A549 (cell line): ENCODE results near the gene RACGAP1. TPM values are rescaled to one million over a fixed set of nuclear protein-coding genes. Genes with fewer than 3 reads are reported as not detected.

Experiments used
- ATAC-seq, 2 experiments: fragments of 200-7000 bp in 1 of 2; fragments of >200 bp in 1 of 2; cut with Nextera tagmentation in 1 of 2; cut with Tn5 transposase in 1 of 2; 3 replicates each; pipeline versions ENCODE4 v1.8.0 to v1.9.1; 2018 to 2020; ENCODE audit warnings: mild to moderate bottlenecking in 1 of 2, moderate library complexity in 1 of 2
- CTCF ChIA-PET: fragments of 300-600 bp; sonication (Branson Sonifier 250); formaldehyde crosslinking; extraction: SDS; loops from one replicate; lab custom pipeline; 2021; ENCODE audit warnings: antibody characterized with exemption, inconsistent platforms; lab: Yijun Ruan, JAX
- POLR2A ChIA-PET: fragments of 350-600 bp; formaldehyde crosslinking; extraction: SDS; loops from one replicate; lab custom pipeline; 2021; ENCODE audit warnings: antibody characterized with exemption, inconsistent platforms; lab: Yijun Ruan, JAX
- DNase-seq, 2 experiments: peaks; one replicate each; pipeline versions ENCODE4 v3.0.0 to v3.0.0-alpha.2; 2011 to 2016; ENCODE audit warnings: low read depth in 1 of 2, low spot score in 1 of 2
- FAIRE-seq: peaks from 2 replicates; lab custom pipeline; 2011; peaks lifted over from hg19 to GRCh38; lab: Jason Lieb, UNC
- H3K27ac ChIP-seq, 2 experiments: fragments of >200 bp; sonication (Bioruptor Twin); formaldehyde crosslinking; 3 replicates each; pipeline ENCODE4 v1.5.1; 2016 to 2017
- H3K4me1 ChIP-seq: fragments of >200 bp; sonication (Bioruptor Twin); formaldehyde crosslinking; 3 replicates; pipeline ENCODE4 v1.6.1; 2016
- H3K4me2 ChIP-seq: fragments of >200 bp; sonication (Bioruptor Twin); formaldehyde crosslinking; 3 replicates; pipeline ENCODE4 v1.6.1; 2016
- H3K4me3 ChIP-seq: fragments of >200 bp; sonication (Bioruptor Twin); formaldehyde crosslinking; 3 replicates; pipeline ENCODE4 v1.5.1; 2016
- H3K9me3 ChIP-seq: fragments of >200 bp; sonication (Bioruptor Twin); formaldehyde crosslinking; 3 replicates; pipeline ENCODE4 v1.6.1; 2016
- ATOH8 ChIP-seq: fragments of 250-450 bp; sonication (Bioruptor Pico); IDR thresholded peaks from 2 replicates; pipeline ENCODE4 v1.5.0; 2020; ENCODE audit warnings: low read depth, mild to moderate bottlenecking, moderate library complexity
- BHLHE40 ChIP-seq: IDR thresholded peaks from 2 replicates; pipeline ENCODE4 v1.6.1; 2012; ENCODE audit warnings: low read depth, low read length, inconsistent platforms
- EHF ChIP-seq: fragments of 250-450 bp; sonication (Bioruptor Pico); IDR thresholded peaks from 2 replicates; pipeline ENCODE4 v1.5.0; 2020; ENCODE audit warnings: mild to moderate bottlenecking
- EP300 ChIP-seq, 2 experiments: fragments of >200 bp; sonication (Bioruptor Twin); formaldehyde crosslinking; IDR thresholded peaks; 2 replicates in 1 of 2; 3 replicates in 1 of 2; pipeline ENCODE4 v1.6.1; 2016 to 2017
- FOSL2 ChIP-seq, 2 experiments: fragments of 450-650 bp in 1 of 2; fragments of >200 bp in 1 of 2; sonication (Bioruptor Twin) in 1 of 2; formaldehyde crosslinking; IDR thresholded peaks; 2 replicates each; pipeline versions ENCODE4 v1.5.0 to v1.6.1; 2016 to 2020; ENCODE audit warnings: mild to moderate bottlenecking in 1 of 2, moderate library complexity in 1 of 2
- HDAC2 ChIP-seq: fragments of 200-600 bp; sonication (generic); IDR thresholded peaks from 2 replicates; pipeline ENCODE4 v1.6.1; 2016
- HEYL ChIP-seq: fragments of 250-450 bp; sonication (Bioruptor Pico); IDR thresholded peaks from 2 replicates; pipeline ENCODE4 v1.8.0; 2021; ENCODE audit warnings: mild to moderate bottlenecking, moderate library complexity
- KDM1A ChIP-seq: fragments of 200-600 bp; sonication (generic); IDR thresholded peaks from 2 replicates; pipeline ENCODE4 v1.6.1; 2016; ENCODE audit warnings: low read depth, mild to moderate bottlenecking
- MAZ ChIP-seq: fragments of 150-350 bp; IDR thresholded peaks from 2 replicates; pipeline ENCODE4 v1.6.1; 2014; ENCODE audit warnings: antibody characterized with exemption, low read depth, low read length, borderline replicate concordance
- NFE2L2 ChIP-seq: fragments of 150-350 bp; conservative IDR thresholded peaks from 2 replicates; pipeline ENCODE4 v1.6.1; 2014; ENCODE audit warnings: low read length
- NPAS2 ChIP-seq: fragments of 250-450 bp; sonication (Bioruptor Pico); IDR thresholded peaks from 2 replicates; pipeline ENCODE4 v1.8.0; 2022; ENCODE audit warnings: mild to moderate bottlenecking, moderate library complexity, borderline replicate concordance
- PHF8 ChIP-seq: fragments of 200-600 bp; sonication (generic); IDR thresholded peaks from 2 replicates; pipeline ENCODE4 v1.6.1; 2016; ENCODE audit warnings: low read depth, mild to moderate bottlenecking, antibody characterized with exemption, moderate library complexity, borderline replicate concordance
- POLR2AphosphoS2 ChIP-seq: conservative IDR thresholded peaks from 2 replicates; pipeline ENCODE4 v1.6.1; 2012; ENCODE audit warnings: low read length, improper control_type of control experiment, inconsistent platforms
- RARB ChIP-seq: fragments of 250-450 bp; sonication (Bioruptor Pico); IDR thresholded peaks from 2 replicates; pipeline ENCODE4 v1.8.0; 2021; ENCODE audit warnings: mild to moderate bottlenecking, moderate library complexity
- RCOR1 ChIP-seq: fragments of 150-350 bp; IDR thresholded peaks from 2 replicates; pipeline ENCODE4 v1.6.1; 2014; ENCODE audit warnings: antibody characterized with exemption, low read length, low read depth
- REST ChIP-seq: fragments of 200-600 bp; sonication (generic); IDR thresholded peaks from 2 replicates; pipeline ENCODE4 v1.6.1; 2016; ENCODE audit warnings: antibody characterized with exemption, mild to moderate bottlenecking, moderate library complexity
- SMC3 ChIP-seq: fragments of >200 bp; sonication (Bioruptor Twin); formaldehyde crosslinking; IDR thresholded peaks from 3 replicates; pipeline ENCODE4 v1.6.1; 2018; ENCODE audit warnings: inconsistent platforms
- ZNF302 ChIP-seq: fragments of 250-450 bp; sonication (Bioruptor Pico); IDR thresholded peaks from 2 replicates; pipeline ENCODE4 v1.9.0; 2021; ENCODE audit warnings: inconsistent platforms, mild to moderate bottlenecking, moderate library complexity
- whole genome bisulfite sequencing: methylation state at CpG from one replicate; pipeline ENCODE4 v1.1.6; 2017; ENCODE audit errors: missing lambda C conversion rate; 5-methylcytosine and 5-hydroxymethylcytosine counted together
- polyA plus RNA-seq, 4 experiments: library from polyadenylated mRNA; depleted of rRNA in 3 of 4; stranded (reverse); fragments of >200 nt; fragmentation: RNase III in 1 of 4; extraction: RNeasy Plus Mini Kit Qiagen cat#74134 plus additional on column Dnase treatment in 1 of 4; gene quantifications; 2 replicates in 3 of 4; 3 replicates in 1 of 4; pipeline ENCODE4 v1.2.3, GENCODE V29; 2011 to 2017
- TF ChIP-seq, protein P1 (sequence below): IDR thresholded peaks from 2 replicates; pipeline ENCODE4 v1.6.1; 2012
- TF ChIP-seq, protein P2 (sequence below): fragments of 250-450 bp; sonication (Bioruptor Pico); IDR thresholded peaks from 2 replicates; pipeline ENCODE4 v1.5.0; 2021; ENCODE audit warnings: mild to moderate bottlenecking, moderate library complexity, borderline replicate concordance
- TF ChIP-seq, protein P3 (sequence below): fragments of >200 bp; sonication (Bioruptor Twin); formaldehyde crosslinking; IDR thresholded peaks from 3 replicates; pipeline ENCODE4 v1.6.1; 2016

RACGAP1 gene
- polyA plus RNA-seq, 2 of the 4 experiments (the other 2 are of a cell fraction): 103 to 107 TPM

- 71% methylated on average over 1 of the region's 1 CpG for WGBS
- ATAC-seq: no peak
Measured at GRCh38 chr12:49943625-49943960, 81.7 kb downstream of the RACGAP1 start.

DNA sequence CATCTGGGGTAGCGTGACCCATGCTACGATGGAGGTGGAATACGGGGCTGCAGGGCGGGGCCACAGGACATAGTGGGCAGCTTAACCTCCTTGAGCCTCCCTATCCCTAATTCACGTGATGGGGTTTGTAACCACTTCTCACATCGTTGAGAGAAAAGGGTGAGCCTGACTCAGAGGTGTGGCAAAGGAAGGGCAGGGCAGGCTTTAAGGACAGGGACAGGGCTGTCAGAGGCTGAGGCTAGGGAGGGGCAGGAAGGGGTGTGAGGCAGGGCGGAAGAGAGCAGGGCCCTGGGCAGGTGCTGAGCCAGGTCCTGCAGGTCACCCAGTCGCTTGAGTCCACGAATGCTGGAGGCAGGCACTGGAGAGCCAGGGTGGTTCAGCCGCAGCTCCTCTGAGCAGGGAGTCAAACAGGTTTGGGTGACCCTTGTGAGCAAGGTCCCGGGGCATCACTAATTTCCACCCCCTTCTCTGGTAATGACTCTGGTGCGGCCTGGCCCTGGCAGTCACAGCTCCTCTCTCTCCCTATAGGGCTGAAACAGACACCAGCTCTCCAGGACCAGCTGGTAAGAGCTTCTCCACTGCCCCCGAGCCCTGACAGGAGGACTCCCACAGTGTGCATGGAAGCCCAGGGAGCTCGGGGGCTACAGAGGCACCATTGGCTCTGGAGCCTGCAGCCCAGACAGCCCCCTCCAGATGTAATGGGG lies 82.2 kb downstream of the RACGAP1 start:
- ATAC-seq (no peak), DNase-seq (no peak), FAIRE-seq (no peak)
- no peak overlapping the region for H3K27ac ChIP-seq
- CTCF ChIA-PET: interaction anchor here (0.7 to 5.4 kb wide), 8 partner anchors 11 to 181 kb away, joined by 3 to 33 read pairs (median 8); no protein-coding TSS in a partner anchor
- no peak overlapping the region for H3K4me2 ChIP-seq
- no peaks in the 10 kb centered on the region for H3K9me3 ChIP-seq
- POLR2A ChIA-PET: no interaction called here
- TF ChIP-seq KDM1A (no peak), HDAC2 (no peak), RCOR1 (no peak), BHLHE40 (no peak), POLR2AphosphoS2 (no peak), NPAS2 (no peak), EHF (CRISPR knock-in tag) (no peak), ATOH8 (CRISPR knock-in tag) (no peak), SMC3 (no peak), HEYL (CRISPR knock-in tag) (no peak), FOSL2 (IDR thresholded peaks at IDR 0.05) (no peak), FOSL2 (CRISPR knock-in tag; IDR thresholded peaks at IDR 0.05) (no peak), ZNF302 (CRISPR knock-in tag) (no peak), MAZ (no peak), NFE2L2 (no peak), REST (no peak), PHF8 (no peak), RARB (CRISPR knock-in tag) (no peak)
- TF ChIP-seq, protein P1, sequence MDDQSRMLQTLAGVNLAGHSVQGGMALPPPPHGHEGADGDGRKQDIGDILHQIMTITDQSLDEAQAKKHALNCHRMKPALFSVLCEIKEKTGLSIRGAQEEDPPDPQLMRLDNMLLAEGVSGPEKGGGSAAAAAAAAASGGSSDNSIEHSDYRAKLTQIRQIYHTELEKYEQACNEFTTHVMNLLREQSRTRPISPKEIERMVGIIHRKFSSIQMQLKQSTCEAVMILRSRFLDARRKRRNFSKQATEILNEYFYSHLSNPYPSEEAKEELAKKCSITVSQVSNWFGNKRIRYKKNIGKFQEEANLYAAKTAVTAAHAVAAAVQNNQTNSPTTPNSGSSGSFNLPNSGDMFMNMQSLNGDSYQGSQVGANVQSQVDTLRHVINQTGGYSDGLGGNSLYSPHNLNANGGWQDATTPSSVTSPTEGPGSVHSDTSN: no peak
- TF ChIP-seq, protein P2, sequence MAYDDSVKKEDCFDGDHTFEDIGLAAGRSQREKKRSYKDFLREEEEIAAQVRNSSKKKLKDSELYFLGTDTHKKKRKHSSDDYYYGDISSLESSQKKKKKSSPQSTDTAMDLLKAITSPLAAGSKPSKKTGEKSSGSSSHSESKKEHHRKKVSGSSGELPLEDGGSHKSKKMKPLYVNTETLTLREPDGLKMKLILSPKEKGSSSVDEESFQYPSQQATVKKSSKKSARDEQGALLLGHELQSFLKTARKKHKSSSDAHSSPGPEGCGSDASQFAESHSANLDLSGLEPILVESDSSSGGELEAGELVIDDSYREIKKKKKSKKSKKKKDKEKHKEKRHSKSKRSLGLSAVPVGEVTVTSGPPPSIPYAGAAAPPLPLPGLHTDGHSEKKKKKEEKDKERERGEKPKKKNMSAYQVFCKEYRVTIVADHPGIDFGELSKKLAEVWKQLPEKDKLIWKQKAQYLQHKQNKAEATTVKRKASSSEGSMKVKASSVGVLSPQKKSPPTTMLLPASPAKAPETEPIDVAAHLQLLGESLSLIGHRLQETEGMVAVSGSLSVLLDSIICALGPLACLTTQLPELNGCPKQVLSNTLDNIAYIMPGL (CRISPR knock-in tag): no peak
- TF ChIP-seq, protein P3, sequence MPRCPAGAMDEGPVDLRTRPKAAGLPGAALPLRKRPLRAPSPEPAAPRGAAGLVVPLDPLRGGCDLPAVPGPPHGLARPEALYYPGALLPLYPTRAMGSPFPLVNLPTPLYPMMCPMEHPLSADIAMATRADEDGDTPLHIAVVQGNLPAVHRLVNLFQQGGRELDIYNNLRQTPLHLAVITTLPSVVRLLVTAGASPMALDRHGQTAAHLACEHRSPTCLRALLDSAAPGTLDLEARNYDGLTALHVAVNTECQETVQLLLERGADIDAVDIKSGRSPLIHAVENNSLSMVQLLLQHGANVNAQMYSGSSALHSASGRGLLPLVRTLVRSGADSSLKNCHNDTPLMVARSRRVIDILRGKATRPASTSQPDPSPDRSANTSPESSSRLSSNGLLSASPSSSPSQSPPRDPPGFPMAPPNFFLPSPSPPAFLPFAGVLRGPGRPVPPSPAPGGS: no peak
- WGBS: 78% methylated on average over 13 of the region's 14 CpGs
- 0 out of 3 replicates have a peak, but pooled peaks cover 7% of the 10 kb centered on the region for H3K4me1 ChIP-seq
- H3K4me3 ChIP-seq: no peak overlapping the region

More at GRCh38 chr12:49943625-49943960, 81.7 kb downstream of the RACGAP1 start:
- H3K4me2 ChIP-seq: no peak overlapping the region
- TF ChIP-seq EP300 (IDR thresholded peaks at IDR 0.05): no peak
- TF ChIP-seq, protein P3: no peak
- FAIRE-seq: no peak
- POLR2A ChIA-PET: no interaction called here
- no peak overlapping the region for H3K27ac ChIP-seq
- no peak overlapping the region for H3K4me3 ChIP-seq
- no peak for DNase-seq
- no peaks in the 10 kb centered on the region for H3K9me3 ChIP-seq
- H3K4me1 ChIP-seq: 0 out of 3 replicates have a peak, but pooled peaks cover 7% of the 10 kb centered on the region
- CTCF ChIA-PET: interaction anchor here (0.7 to 5.4 kb wide), 7 partner anchors 11 to 127 kb away, joined by 3 to 33 read pairs (median 11); no protein-coding TSS in a partner anchor
